ENCODE data around the gene RGR. TPM values are rescaled to one million over a fixed set of nuclear protein-coding genes. Genes with fewer than 3 reads are reported as not detected.

Gene RGR
- total RNA-seq, 1 donor from 2014 or later, result not detected

- no peak overlapping the region for H3K4me3 Mint-ChIP-seq (ENCODE audit: unreplicated experiment)
- H3K36me3 Mint-ChIP-seq (ENCODE audit: low read depth, unreplicated experiment), result no peaks in the 10 kb centered on the region
- TF ChIP-seq CTCF (IDR thresholded peaks at IDR 0.05; ENCODE audit: unreplicated experiment), result no peak
- H3K4me1 Mint-ChIP-seq (ENCODE audit: unreplicated experiment), result no peaks in the 10 kb centered on the region
- H3K27ac Mint-ChIP-seq (ENCODE audit: unreplicated experiment), result no peak overlapping the region
- H3K9me3 Mint-ChIP-seq (ENCODE audit: unreplicated experiment), result no peaks in the 10 kb centered on the region
- no peak for DNase-seq (ENCODE audit: low spot score)
- peaks cover 10% of the 10 kb centered on the region for H3K27me3 Mint-ChIP-seq (ENCODE audit: unreplicated experiment)
These were observed 33.3 kb upstream of the RGR start for GRCh38 chr10:84211566-84211965.

GRCh38 chr10:84212014-84212413 lies 32.8 kb upstream of the RGR start:
- Mint-ChIP-seq H3K27ac (ENCODE audit: unreplicated experiment) (no peak overlapping the region), H3K4me3 (ENCODE audit: unreplicated experiment) (no peak overlapping the region), H3K36me3 (ENCODE audit: low read depth, unreplicated experiment) (no peaks in the 10 kb centered on the region), H3K4me1 (ENCODE audit: unreplicated experiment) (no peaks in the 10 kb centered on the region), H3K9me3 (ENCODE audit: unreplicated experiment) (no peaks in the 10 kb centered on the region), H3K27me3 (ENCODE audit: unreplicated experiment) (peaks cover 9% of the 10 kb centered on the region)
- TF ChIP-seq CTCF (IDR thresholded peaks at IDR 0.05; ENCODE audit: unreplicated experiment), result no peak
- DNase-seq (ENCODE audit: low spot score), result no peak

GRCh38 chr10:84213076-84213475 lies 31.8 kb upstream of the RGR start:
- Mint-ChIP-seq H3K27me3 (ENCODE audit: unreplicated experiment) (peaks cover 9% of the 10 kb centered on the region), H3K4me1 (ENCODE audit: unreplicated experiment) (no peaks in the 10 kb centered on the region), H3K27ac (ENCODE audit: unreplicated experiment) (no peak overlapping the region), H3K4me3 (ENCODE audit: unreplicated experiment) (no peak overlapping the region), H3K9me3 (ENCODE audit: unreplicated experiment) (no peaks in the 10 kb centered on the region), H3K36me3 (ENCODE audit: low read depth, unreplicated experiment) (no peaks in the 10 kb centered on the region)
- DNase-seq (ENCODE audit: low spot score), result no peak
- TF ChIP-seq CTCF (IDR thresholded peaks at IDR 0.05; ENCODE audit: unreplicated experiment), result no peak

DNA sequence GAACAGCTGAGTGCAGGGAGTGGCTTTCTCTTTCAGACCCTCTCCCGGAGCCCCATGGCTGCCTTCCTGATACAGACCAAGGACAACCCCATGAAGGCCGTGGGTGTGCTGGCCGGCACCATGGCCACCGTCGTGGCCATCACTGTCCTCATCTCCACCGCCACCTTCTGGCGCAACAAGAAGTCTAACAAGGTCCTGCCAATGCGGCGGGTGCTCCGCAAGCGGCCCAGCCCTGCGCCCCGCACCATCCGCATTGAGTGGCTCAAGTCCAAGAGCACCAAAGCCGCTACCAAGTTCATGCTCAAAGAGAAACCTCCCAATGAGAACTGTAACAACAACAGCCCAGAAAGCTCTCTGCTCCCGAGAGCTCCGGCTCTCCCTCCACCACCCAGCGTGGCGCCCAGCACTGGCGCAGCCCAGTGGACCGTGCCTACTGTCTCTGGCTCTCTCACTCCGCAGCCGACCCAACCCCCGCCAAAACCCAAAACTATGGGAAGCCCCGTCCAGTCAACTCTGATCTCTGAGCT lies 30.7 kb upstream of the RGR start:
- no peak overlapping the region for H3K4me3 Mint-ChIP-seq (ENCODE audit: unreplicated experiment)
- DNase-seq (ENCODE audit: low spot score), result no peak
- no peaks in the 10 kb centered on the region for H3K36me3 Mint-ChIP-seq (ENCODE audit: low read depth, unreplicated experiment)
- H3K9me3 Mint-ChIP-seq (ENCODE audit: unreplicated experiment), result no peaks in the 10 kb centered on the region
- H3K27ac Mint-ChIP-seq (ENCODE audit: unreplicated experiment), result no peak overlapping the region
- TF ChIP-seq CTCF (IDR thresholded peaks at IDR 0.05; ENCODE audit: unreplicated experiment), result no peak
- no peaks in the 10 kb centered on the region for H3K4me1 Mint-ChIP-seq (ENCODE audit: unreplicated experiment)
- H3K27me3 Mint-ChIP-seq (ENCODE audit: unreplicated experiment), result peaks cover 9% of the 10 kb centered on the region

DNA sequence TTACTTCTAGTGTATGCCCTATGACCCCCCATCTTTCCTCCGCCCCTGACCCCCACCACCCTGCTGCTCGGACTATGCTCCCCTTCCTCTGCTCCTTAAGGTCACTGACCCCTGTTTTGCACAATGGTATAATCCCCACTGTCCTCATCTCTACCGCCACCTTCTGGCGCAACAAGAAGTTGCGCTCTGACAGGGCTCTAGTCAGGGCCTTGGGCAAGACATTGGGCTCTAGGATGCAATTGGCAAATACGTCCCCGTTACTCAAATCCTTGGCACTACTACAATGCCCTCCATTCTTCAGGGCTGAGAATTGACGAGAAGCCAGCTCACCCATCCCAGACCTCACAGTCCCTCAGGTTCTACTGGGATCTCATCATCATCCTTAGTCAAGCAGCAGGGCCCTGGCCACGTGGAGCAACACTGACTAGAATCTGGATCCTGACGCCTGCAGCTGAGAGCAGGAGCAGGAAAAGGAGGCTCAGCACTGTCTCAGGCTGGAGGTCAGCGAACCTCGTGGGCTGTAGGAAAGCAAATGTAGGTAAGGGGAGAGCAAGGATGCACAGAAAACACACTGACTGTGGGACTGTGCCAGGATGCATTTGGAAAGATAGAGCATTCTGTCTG lies 30.1 kb upstream of the RGR start:
- H3K9me3 Mint-ChIP-seq (ENCODE audit: unreplicated experiment), result no peaks in the 10 kb centered on the region
- peak; percentile 48 for TF ChIP-seq CTCF (IDR thresholded peaks at IDR 0.05; ENCODE audit: unreplicated experiment)
- H3K27ac Mint-ChIP-seq (ENCODE audit: unreplicated experiment), result no peak overlapping the region
- no peaks in the 10 kb centered on the region for H3K36me3 Mint-ChIP-seq (ENCODE audit: low read depth, unreplicated experiment)
- no peaks in the 10 kb centered on the region for H3K4me1 Mint-ChIP-seq (ENCODE audit: unreplicated experiment)
- no peak overlapping the region for H3K4me3 Mint-ChIP-seq (ENCODE audit: unreplicated experiment)
- H3K27me3 Mint-ChIP-seq (ENCODE audit: unreplicated experiment), result peaks cover 9% of the 10 kb centered on the region
- DNase-seq (ENCODE audit: low spot score), result peak; percentile 62

All from endothelial cell (in vitro differentiated cells).